ENCODE results near the gene SMARCD2.
"Not testable (repeated sequence)": the region's sequence is repeated elsewhere in the genome, so short reads cannot be mapped to it uniquely, and the experiment has no call there.

DNA sequence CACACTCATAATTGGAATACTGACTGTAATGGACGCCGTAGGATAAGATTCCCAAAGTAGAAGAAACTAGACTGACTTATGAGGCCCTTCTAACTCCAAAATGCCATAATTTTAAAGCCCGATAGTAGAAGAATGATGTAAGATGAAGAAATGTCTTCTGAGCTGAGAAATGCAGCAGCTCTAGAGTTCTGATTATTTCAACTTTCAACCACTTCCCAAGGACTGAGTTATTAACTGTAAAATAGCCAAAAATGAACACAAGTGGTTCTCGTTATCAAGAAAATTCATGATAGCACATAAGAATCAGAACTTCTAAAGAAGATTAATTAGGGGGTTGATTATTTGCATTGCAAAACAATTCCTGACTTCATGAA lies 27.8 kb upstream of the SMARCD2 start:
- TF ChIP-seq POLR2A (IDR thresholded peaks at IDR 0.05) = not testable (repeated sequence)
- TF ChIP-seq, protein P1, sequence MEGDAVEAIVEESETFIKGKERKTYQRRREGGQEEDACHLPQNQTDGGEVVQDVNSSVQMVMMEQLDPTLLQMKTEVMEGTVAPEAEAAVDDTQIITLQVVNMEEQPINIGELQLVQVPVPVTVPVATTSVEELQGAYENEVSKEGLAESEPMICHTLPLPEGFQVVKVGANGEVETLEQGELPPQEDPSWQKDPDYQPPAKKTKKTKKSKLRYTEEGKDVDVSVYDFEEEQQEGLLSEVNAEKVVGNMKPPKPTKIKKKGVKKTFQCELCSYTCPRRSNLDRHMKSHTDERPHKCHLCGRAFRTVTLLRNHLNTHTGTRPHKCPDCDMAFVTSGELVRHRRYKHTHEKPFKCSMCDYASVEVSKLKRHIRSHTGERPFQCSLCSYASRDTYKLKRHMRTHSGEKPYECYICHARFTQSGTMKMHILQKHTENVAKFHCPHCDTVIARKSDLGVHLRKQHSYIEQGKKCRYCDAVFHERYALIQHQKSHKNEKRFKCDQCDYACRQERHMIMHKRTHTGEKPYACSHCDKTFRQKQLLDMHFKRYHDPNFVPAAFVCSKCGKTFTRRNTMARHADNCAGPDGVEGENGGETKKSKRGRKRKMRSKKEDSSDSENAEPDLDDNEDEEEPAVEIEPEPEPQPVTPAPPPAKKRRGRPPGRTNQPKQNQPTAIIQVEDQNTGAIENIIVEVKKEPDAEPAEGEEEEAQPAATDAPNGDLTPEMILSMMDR (IDR thresholded peaks at IDR 0.05) = not testable (repeated sequence)
